ENCODE results near the gene FRMD4A.

Gene FRMD4A

GRCh38 chr10:13812804-13813203, 517.9 kb downstream of the FRMD4A start:
- TF ChIP-seq MAX (IDR thresholded peaks at IDR 0.05) = no peak
- no peak for TF ChIP-seq CEBPB (IDR thresholded peaks at IDR 0.05)
- TF ChIP-seq ZBTB7A (IDR thresholded peaks at IDR 0.05; ENCODE audit: low read depth) = no peak
- TF ChIP-seq TCF12 (IDR thresholded peaks at IDR 0.05; ENCODE audit: low read depth) = no peak
- no peak for TF ChIP-seq EGR1 (IDR thresholded peaks at IDR 0.05)
- no peak for TF ChIP-seq TAF1 (IDR thresholded peaks at IDR 0.05; ENCODE audit: low read depth)
- TF ChIP-seq REST (IDR thresholded peaks at IDR 0.05; ENCODE audit: low read depth) = no peak
- no peak for TF ChIP-seq USF1 (IDR thresholded peaks at IDR 0.05)
- no peak for TF ChIP-seq NFIC (IDR thresholded peaks at IDR 0.05)
- TF ChIP-seq TEAD4 (IDR thresholded peaks at IDR 0.05) = no peak
- no peak for TF ChIP-seq EP300 (IDR thresholded peaks at IDR 0.05; ENCODE audit: borderline replicate concordance)
- TF ChIP-seq CREB1 (IDR thresholded peaks at IDR 0.05; ENCODE audit: low read depth) = no peak
- no peak for TF ChIP-seq RAD21 (IDR thresholded peaks at IDR 0.05; ENCODE audit: low read depth)
- no peak for TF ChIP-seq YY1 (IDR thresholded peaks at IDR 0.05; ENCODE audit: low read depth)
- no peak for TF ChIP-seq FOXM1 (IDR thresholded peaks at IDR 0.05; ENCODE audit: borderline replicate concordance, low read depth)

- no peak for TF ChIP-seq TAF1 (IDR thresholded peaks at IDR 0.05; ENCODE audit: low read depth)
- no peak for TF ChIP-seq ZBTB7A (IDR thresholded peaks at IDR 0.05; ENCODE audit: low read depth)
- no peak for TF ChIP-seq EP300 (IDR thresholded peaks at IDR 0.05; ENCODE audit: borderline replicate concordance)
- TF ChIP-seq YY1 (IDR thresholded peaks at IDR 0.05; ENCODE audit: low read depth) = no peak
- no peak for TF ChIP-seq TCF12 (IDR thresholded peaks at IDR 0.05; ENCODE audit: low read depth)
- no peak for TF ChIP-seq RAD21 (IDR thresholded peaks at IDR 0.05; ENCODE audit: low read depth)
- TF ChIP-seq NFIC (IDR thresholded peaks at IDR 0.05) = no peak
- no peak for TF ChIP-seq CREB1 (IDR thresholded peaks at IDR 0.05; ENCODE audit: low read depth)
- no peak for TF ChIP-seq USF1 (IDR thresholded peaks at IDR 0.05)
- no peak for TF ChIP-seq EGR1 (IDR thresholded peaks at IDR 0.05)
- TF ChIP-seq TEAD4 (IDR thresholded peaks at IDR 0.05) = no peak
- TF ChIP-seq CEBPB (IDR thresholded peaks at IDR 0.05) = no peak
- TF ChIP-seq MAX (IDR thresholded peaks at IDR 0.05) = no peak
- TF ChIP-seq FOXM1 (IDR thresholded peaks at IDR 0.05; ENCODE audit: borderline replicate concordance, low read depth) = no peak
- TF ChIP-seq REST (IDR thresholded peaks at IDR 0.05; ENCODE audit: low read depth) = no peak
Measured at GRCh38 chr10:13810568-13810967, 520.2 kb downstream of the FRMD4A start.

- TF ChIP-seq RAD21 (IDR thresholded peaks at IDR 0.05; ENCODE audit: low read depth) (no peak), REST (IDR thresholded peaks at IDR 0.05; ENCODE audit: low read depth) (no peak), MAX (IDR thresholded peaks at IDR 0.05) (no peak), NFIC (IDR thresholded peaks at IDR 0.05) (no peak), USF1 (IDR thresholded peaks at IDR 0.05) (no peak), CREB1 (IDR thresholded peaks at IDR 0.05; ENCODE audit: low read depth) (no peak)
Measured at GRCh38 chr10:13809427-13809826, 521.3 kb downstream of the FRMD4A start.

Data from Ishikawa (cell line).